Body of pancreas (tissue), 4 donors: ENCODE results near the gene IFNG-AS1. TPM values are rescaled to one million over a fixed set of nuclear protein-coding genes. Genes with fewer than 3 reads are reported as not detected.

Experiments
- ATAC-seq: fragments of 150-250 bp; one replicate; pipeline ENCODE4 v1.9.1; 2016
- DNase-seq, 4 donors: peaks; one replicate each; pipeline ENCODE4 v3.0.0-alpha.2; 2019
- H3K27ac ChIP-seq, 4 donors: fragments of 200-600 bp; sonication (generic); 1 replicate in 3 of 4; 2 replicates in 1 of 4; pipeline versions ENCODE4 v1.5.1 to v1.6.1; 2016 to 2019; ENCODE audit warnings: mild to moderate bottlenecking in 1 of 4, mixed read lengths in 1 of 4, moderate library complexity in 1 of 4
- H3K27me3 ChIP-seq, 2 donors: fragments of 200-600 bp; sonication (generic); one replicate each; pipeline ENCODE4 v1.6.0; 2016; ENCODE audit warnings: mild to moderate bottlenecking in 1 of 2
- H3K36me3 ChIP-seq, 2 donors: fragments of 200-600 bp; sonication (generic); replicated peaks in 1 of 2; 2 replicates each; pipeline ENCODE4 v1.5.1; 2016; ENCODE audit warnings: low read depth in 2 of 2; ENCODE audit not compliant: insufficient read depth in 1 of 2
- H3K4me1 ChIP-seq: fragments of 200-600 bp; sonication (generic); one replicate; pipeline ENCODE4 v1.6.0; 2016
- H3K4me3 ChIP-seq, 2 donors: fragments of 200-600 bp; sonication (generic); 1 replicate in 1 of 2; 2 replicates in 1 of 2; pipeline ENCODE4 v1.5.1; 2016 to 2019
- H3K9me3 ChIP-seq, 3 donors: fragments of 200-600 bp; sonication (generic); 1 replicate in 2 of 3; 2 replicates in 1 of 3; pipeline ENCODE4 v1.5.1; 2016
- CTCF ChIP-seq, 7 experiments: fragments of 450-650 bp in 4 of 7; fragments of 200-600 bp in 3 of 7; sonication (generic) in 3 of 7; IDR thresholded peaks; one replicate each; pipeline ENCODE4 v1.5.1; 2016 to 2019; ENCODE audit warnings: antibody characterized with exemption in 7 of 7
- POLR2A ChIP-seq, 3 donors: fragments of 450-650 bp; IDR thresholded peaks; one replicate each; pipeline ENCODE4 v1.6.1; 2016; ENCODE audit warnings: antibody characterized with exemption in 3 of 3, mild to moderate bottlenecking in 2 of 3
- WGBS, 2 donors: methylation state at CpG; one replicate each; pipeline ENCODE4 v1.1.5; 2017; 5-methylcytosine and 5-hydroxymethylcytosine counted together
- intact Hi-C: fragments of 100-400 bp; cut with DNase I; formaldehyde crosslinking; loops from one replicate; pipeline ENCODE4 v1.15.1; 2023
- total RNA-seq, 2 donors: library from RNA; depleted of rRNA; stranded (reverse); fragments of >200 nt; gene quantifications; one replicate each; pipeline ENCODE4 v1.1.0, GENCODE V29; 2016

Gene IFNG-AS1
- total RNA-seq, 2 donors from 2014 or later = not detected

- Histone ChIP-seq H3K36me3 (no peaks in the 10 kb centered on the region), H3K9me3 (no peaks in the 10 kb centered on the region), H3K4me3 (no peak overlapping the region), H3K4me1 (peaks cover 12% of the 10 kb centered on the region), H3K27me3 (no peaks in the 10 kb centered on the region), H3K27ac (no peak overlapping the region)
- TF ChIP-seq POLR2A (IDR thresholded peaks at IDR 0.05) (no peak), CTCF (IDR thresholded peaks at IDR 0.05) (peak; percentile 29 to 89 (median 85))
- ATAC-seq (peak; percentile 93), DNase-seq (peak; percentile 77 to 88 (median 82))
- intact Hi-C loops = no loop called here
- WGBS, 2 donors = 17 to 18% methylated on average over 5 of the region's 5 CpGs
These were observed 45.9 kb upstream of the IFNG-AS1 start for GRCh38 chr12:67943141-67943892.

- H3K27me3 ChIP-seq = no peaks in the 10 kb centered on the region
- H3K36me3 ChIP-seq = no peaks in the 10 kb centered on the region
- intact Hi-C loops = no loop called here
- ATAC-seq = no peak
- peaks cover 12% of the 10 kb centered on the region for H3K4me1 ChIP-seq
- TF ChIP-seq POLR2A (IDR thresholded peaks at IDR 0.05) = no peak
- no peak for TF ChIP-seq CTCF (IDR thresholded peaks at IDR 0.05)
- no peak for DNase-seq
- H3K4me3 ChIP-seq = no peak overlapping the region
- no peaks in the 10 kb centered on the region for H3K9me3 ChIP-seq
- H3K27ac ChIP-seq = no peak overlapping the region
- 65 to 71% methylated on average over 5 of the region's 5 CpGs for WGBS, 2 donors
These were observed 45.2 kb upstream of the IFNG-AS1 start for GRCh38 chr12:67944093-67944492.

- Histone ChIP-seq H3K4me3 (no peak overlapping the region), H3K4me1 (no peaks in the 10 kb centered on the region), H3K36me3 (no peaks in the 10 kb centered on the region), H3K27me3 (no peaks in the 10 kb centered on the region), H3K9me3 (no peaks in the 10 kb centered on the region), H3K27ac (no peak overlapping the region)
- intact Hi-C loops = no loop called here
- no peak for DNase-seq
- no peak for ATAC-seq
- TF ChIP-seq POLR2A (IDR thresholded peaks at IDR 0.05) = no peak
- no peak for TF ChIP-seq CTCF (IDR thresholded peaks at IDR 0.05)
- 87 to 94% methylated on average over 2 of the region's 2 CpGs for WGBS, 2 donors
These were observed 36.5 kb upstream of the IFNG-AS1 start for GRCh38 chr12:67952787-67953186.

- no peaks in the 10 kb centered on the region for H3K4me1 ChIP-seq
- 32 to 52% methylated on average over 4 of the region's 4 CpGs for WGBS, 2 donors
- intact Hi-C loops = no loop called here
- DNase-seq (peak in 1 of 4 donors; percentile 14), ATAC-seq (no peak)
- H3K27ac ChIP-seq = no peak overlapping the region
- no peaks in the 10 kb centered on the region for H3K36me3 ChIP-seq
- no peaks in the 10 kb centered on the region for H3K27me3 ChIP-seq
- no peak overlapping the region for H3K4me3 ChIP-seq
- TF ChIP-seq POLR2A (IDR thresholded peaks at IDR 0.05) (no peak), CTCF (IDR thresholded peaks at IDR 0.05) (no peak)
- no peaks in the 10 kb centered on the region for H3K9me3 ChIP-seq
These were observed 31.9 kb upstream of the IFNG-AS1 start for GRCh38 chr12:67957383-67957782.

GRCh38 chr12:67958187-67958586 lies 31.1 kb upstream of the IFNG-AS1 start:
- ATAC-seq (no peak), DNase-seq (no peak)
- intact Hi-C loops = no loop called here
- H3K36me3 ChIP-seq = no peaks in the 10 kb centered on the region
- no peak overlapping the region for H3K4me3 ChIP-seq
- TF ChIP-seq CTCF (IDR thresholded peaks at IDR 0.05) (no peak), POLR2A (IDR thresholded peaks at IDR 0.05) (no peak)
- 52 to 55% methylated on average over 4 of the region's 4 CpGs for WGBS, 2 donors
- no peaks in the 10 kb centered on the region for H3K4me1 ChIP-seq
- H3K27me3 ChIP-seq = no peaks in the 10 kb centered on the region
- H3K9me3 ChIP-seq = no peaks in the 10 kb centered on the region
- H3K27ac ChIP-seq = no peak overlapping the region
